PC-3 (cell line): ENCODE results near the gene FHAD1.

Experiments used
- EZH2 ChIP-seq: fragments of 300-600 bp; sonication (generic); IDR thresholded peaks from one replicate; pipeline ENCODE4 v1.6.1; 2017; ENCODE audit warnings: antibody characterized with exemption, mild to moderate bottlenecking, low read length; ENCODE audit not compliant: unreplicated experiment
- TF ChIP-seq, protein P1 (sequence below): fragments of 300-600 bp; sonication (generic); conservative IDR thresholded peaks from 2 replicates; pipeline ENCODE4 v1.5.1; 2017; ENCODE audit warnings: antibody characterized with exemption, low read depth, mild to moderate bottlenecking, low read length

DNA sequence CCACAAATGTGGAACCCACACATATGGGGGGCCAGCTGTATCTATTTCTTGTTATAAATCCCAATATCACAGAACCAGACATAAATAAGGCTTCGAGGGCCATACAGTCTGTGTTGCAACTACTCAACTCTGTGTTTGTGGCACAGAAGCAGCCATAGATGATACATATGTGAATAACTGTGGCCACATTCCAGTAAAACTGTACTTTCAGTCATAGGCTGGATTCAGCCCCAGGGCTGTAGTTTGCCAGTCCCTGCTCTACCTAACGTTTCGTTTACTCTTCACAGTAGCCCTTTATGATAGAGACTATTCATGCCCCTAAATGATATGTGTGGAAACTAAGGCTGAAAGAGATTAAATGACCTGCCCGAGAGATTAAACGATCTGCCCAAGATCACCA, 48.7 kb downstream of the FHAD1 start:
- TF ChIP-seq, protein P1, sequence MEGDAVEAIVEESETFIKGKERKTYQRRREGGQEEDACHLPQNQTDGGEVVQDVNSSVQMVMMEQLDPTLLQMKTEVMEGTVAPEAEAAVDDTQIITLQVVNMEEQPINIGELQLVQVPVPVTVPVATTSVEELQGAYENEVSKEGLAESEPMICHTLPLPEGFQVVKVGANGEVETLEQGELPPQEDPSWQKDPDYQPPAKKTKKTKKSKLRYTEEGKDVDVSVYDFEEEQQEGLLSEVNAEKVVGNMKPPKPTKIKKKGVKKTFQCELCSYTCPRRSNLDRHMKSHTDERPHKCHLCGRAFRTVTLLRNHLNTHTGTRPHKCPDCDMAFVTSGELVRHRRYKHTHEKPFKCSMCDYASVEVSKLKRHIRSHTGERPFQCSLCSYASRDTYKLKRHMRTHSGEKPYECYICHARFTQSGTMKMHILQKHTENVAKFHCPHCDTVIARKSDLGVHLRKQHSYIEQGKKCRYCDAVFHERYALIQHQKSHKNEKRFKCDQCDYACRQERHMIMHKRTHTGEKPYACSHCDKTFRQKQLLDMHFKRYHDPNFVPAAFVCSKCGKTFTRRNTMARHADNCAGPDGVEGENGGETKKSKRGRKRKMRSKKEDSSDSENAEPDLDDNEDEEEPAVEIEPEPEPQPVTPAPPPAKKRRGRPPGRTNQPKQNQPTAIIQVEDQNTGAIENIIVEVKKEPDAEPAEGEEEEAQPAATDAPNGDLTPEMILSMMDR = no peak
- TF ChIP-seq EZH2 = no peak
